H1 (cell line): ENCODE measurements around the gene JMJD1C. TPM values are rescaled to one million over a fixed set of nuclear protein-coding genes. Genes with fewer than 3 reads are reported as not detected.

ENCODE experiments used
- TAF1 ChIP-seq: IDR thresholded peaks from 2 replicates; pipeline ENCODE4 v1.6.1; 2011; ENCODE audit warnings: mild to moderate bottlenecking, low read depth, low read length
- polyA plus RNA-seq, 7 experiments: library from polyadenylated mRNA; depleted of rRNA in 3 of 7; stranded (reverse) in 5 of 7; unstranded in 2 of 7; fragments of >200 nt in 5 of 7; fragments of 200-250 nt in 2 of 7; gene quantifications; 1 replicate in 5 of 7; 2 replicates in 1 of 7; 4 replicates in 1 of 7; pipeline versions ENCODE4 v1.2.1 to v1.2.3, GENCODE V29; 2011 to 2013; ENCODE audit warnings: missing spikeins in 2 of 7, mixed read lengths in 2 of 7
- total RNA-seq: library from RNA; stranded (reverse); fragmentation: NEBNext Ultra II Directional; extraction: Animal tissue kit (Norgen Biotek cat#: 25700); gene quantifications from 2 replicates; pipeline ENCODE4 v1.2.1, GENCODE V29; 2021

Gene JMJD1C
- total and polyA plus RNA-seq, 2 of the 8 experiments (the other 6 are each of a cell fraction or from before 2014, with no cell fraction given), result 54.5 to 210 TPM

GRCh38 chr10:63297941-63298340 lies 167.8 kb downstream of the JMJD1C start (continued):
- no peak for TF ChIP-seq TAF1
